Measurements from ENCODE around the gene RSAD2. TPM values are rescaled to one million over a fixed set of nuclear protein-coding genes. Genes with fewer than 3 reads are reported as not detected.

RSAD2 gene
- total RNA-seq, 1 experiment from 2014 or later: 0.18 TPM

DNA sequence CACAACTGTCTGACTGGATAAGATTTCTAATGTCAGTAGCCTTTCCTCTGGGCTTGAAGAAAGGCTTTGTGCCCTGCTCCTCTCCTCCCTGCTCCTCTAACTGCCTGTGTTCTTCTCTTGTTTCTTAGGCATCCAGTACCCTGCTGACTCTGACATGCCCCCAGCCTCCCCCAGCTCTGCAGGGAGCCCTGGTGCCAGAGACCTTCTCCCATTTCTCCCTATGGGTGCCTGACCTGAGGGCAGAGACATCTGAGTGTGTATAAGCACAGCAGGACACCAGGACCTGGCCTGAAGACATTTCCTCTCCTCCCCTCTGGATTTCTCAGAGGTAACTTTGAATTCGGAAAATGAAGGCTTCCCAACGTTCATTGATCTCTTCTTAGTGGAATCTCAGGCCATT lies 63.2 kb downstream of the RSAD2 start:
- CTCF ChIA-PET: no interaction called here
- no TSS peak for BruUV-seq (replicated peaks)
- Mint-ChIP-seq H3K36me3 (ENCODE audit: insufficient read depth, unreplicated experiment) (no peaks in the 10 kb centered on the region), H3K4me3 (ENCODE audit: unreplicated experiment) (no peak overlapping the region), H3K27ac (ENCODE audit: unreplicated experiment) (no peak overlapping the region), H3K4me1 (ENCODE audit: low read depth, unreplicated experiment) (no peaks in the 10 kb centered on the region), H3K9me3 (ENCODE audit: unreplicated experiment) (no peaks in the 10 kb centered on the region), H3K27me3 (ENCODE audit: insufficient read depth, unreplicated experiment) (no peaks in the 10 kb centered on the region)
- TF ChIP-seq CTCF (IDR thresholded peaks at IDR 0.05; ENCODE audit: insufficient read depth in 1 of 2, low read depth in 1 of 2, low read length in 1 of 2, severe bottlenecking in 1 of 2, unreplicated experiment in 1 of 2): no peak
- no peaks in the 10 kb centered on the region for H3K36me3 ChIP-seq (ENCODE audit: control insufficient read depth, insufficient read depth, low read length)
- H3K4me1 ChIP-seq: no peaks in the 10 kb centered on the region
- intact Hi-C loops (cut with micrococcal nuclease; ENCODE audit: unreplicated experiment): no loop called here
- POLR2A ChIA-PET: no interaction called here
- no peaks in the 10 kb centered on the region for H3K27me3 ChIP-seq (replicated peaks; ENCODE audit: control insufficient read depth, insufficient read depth, low read length)
- no peak overlapping the region for H3K4me3 ChIP-seq (ENCODE audit: low read depth, low read length)
- no peak for DNase-seq
- no peaks in the 10 kb centered on the region for H3K9me3 ChIP-seq

DNA sequence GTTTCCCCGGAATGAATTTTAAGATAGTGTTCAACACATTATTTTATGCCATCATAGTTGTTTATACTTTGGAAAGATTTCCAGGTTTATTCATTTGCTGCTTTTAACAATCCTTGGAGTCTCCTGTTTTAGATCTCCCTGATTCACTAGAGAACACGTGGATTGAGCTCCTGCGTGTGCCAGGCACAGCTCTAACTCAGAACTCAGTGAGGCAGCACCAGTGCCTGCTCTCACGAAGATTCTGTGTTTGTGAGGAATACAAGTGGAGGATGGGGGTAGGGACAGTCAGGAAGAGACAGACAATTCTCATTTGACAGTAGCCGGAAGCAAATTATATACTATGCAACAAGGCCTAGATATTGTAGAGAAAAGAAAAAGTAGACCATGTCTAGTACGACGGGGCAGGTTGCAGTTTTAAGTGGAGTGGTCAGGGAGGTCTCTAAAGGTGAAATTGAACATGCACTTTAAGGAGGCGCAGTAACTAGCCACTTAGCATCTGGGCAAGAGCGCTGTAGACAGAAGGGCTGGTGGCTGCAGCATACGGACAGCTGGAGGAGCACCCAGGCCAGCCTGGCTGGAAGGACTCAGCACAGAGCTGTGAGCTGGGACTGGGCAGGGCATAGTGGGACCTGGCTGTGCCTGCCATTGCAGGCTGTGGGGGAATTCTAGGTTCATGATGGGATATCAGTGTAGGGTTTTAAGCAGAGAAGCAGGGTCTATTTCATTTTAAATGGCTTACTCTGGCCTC lies 63.9 kb downstream of the RSAD2 start:
- BruUV-seq (replicated peaks): no TSS peak
- H3K36me3 ChIP-seq (ENCODE audit: control insufficient read depth, insufficient read depth, low read length): no peaks in the 10 kb centered on the region
- Mint-ChIP-seq H3K9me3 (ENCODE audit: unreplicated experiment) (no peaks in the 10 kb centered on the region), H3K4me3 (ENCODE audit: unreplicated experiment) (no peak overlapping the region), H3K36me3 (ENCODE audit: insufficient read depth, unreplicated experiment) (no peaks in the 10 kb centered on the region), H3K4me1 (ENCODE audit: low read depth, unreplicated experiment) (no peaks in the 10 kb centered on the region), H3K27me3 (ENCODE audit: insufficient read depth, unreplicated experiment) (no peaks in the 10 kb centered on the region), H3K27ac (ENCODE audit: unreplicated experiment) (no peak overlapping the region)
- TF ChIP-seq CTCF (IDR thresholded peaks at IDR 0.05; ENCODE audit: insufficient read depth in 1 of 2, low read depth in 1 of 2, low read length in 1 of 2, severe bottlenecking in 1 of 2, unreplicated experiment in 1 of 2): no peak
- H3K27me3 ChIP-seq (replicated peaks; ENCODE audit: control insufficient read depth, insufficient read depth, low read length): no peaks in the 10 kb centered on the region
- no peak overlapping the region for H3K4me3 ChIP-seq (ENCODE audit: low read depth, low read length)
- no peaks in the 10 kb centered on the region for H3K9me3 ChIP-seq
- CTCF ChIA-PET: no interaction called here
- H3K4me1 ChIP-seq: no peaks in the 10 kb centered on the region
- no peak for DNase-seq
- POLR2A ChIA-PET: no interaction called here
- intact Hi-C loops (cut with micrococcal nuclease; ENCODE audit: unreplicated experiment): no loop called here

DNA sequence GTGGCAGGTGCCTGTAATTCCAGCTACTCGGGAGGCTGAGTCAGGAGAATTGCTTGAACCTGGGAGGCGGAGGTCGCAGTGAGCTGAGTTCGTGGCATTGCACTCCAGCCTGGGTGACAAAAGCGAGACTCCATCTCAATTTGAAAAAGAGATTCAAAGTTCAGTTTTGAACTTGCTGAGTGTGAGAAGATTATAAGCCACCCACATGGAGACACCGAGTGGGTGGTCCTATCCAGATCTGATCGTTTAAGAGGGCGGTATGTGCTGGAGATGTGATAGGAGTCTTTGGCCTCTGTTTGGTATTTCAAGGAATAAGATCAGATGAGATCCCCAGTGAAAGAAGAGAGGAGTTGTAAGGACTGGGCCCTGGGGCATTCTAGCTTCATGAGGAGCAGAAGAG lies 65.3 kb downstream of the RSAD2 start:
- Mint-ChIP-seq H3K27ac (ENCODE audit: unreplicated experiment) (no peak overlapping the region), H3K9me3 (ENCODE audit: unreplicated experiment) (no peaks in the 10 kb centered on the region), H3K4me1 (ENCODE audit: low read depth, unreplicated experiment) (no peaks in the 10 kb centered on the region), H3K36me3 (ENCODE audit: insufficient read depth, unreplicated experiment) (no peaks in the 10 kb centered on the region), H3K4me3 (ENCODE audit: unreplicated experiment) (no peak overlapping the region), H3K27me3 (ENCODE audit: insufficient read depth, unreplicated experiment) (no peaks in the 10 kb centered on the region)
- H3K9me3 ChIP-seq: no peaks in the 10 kb centered on the region
- ChIA-PET POLR2A (no interaction called here), CTCF (no interaction called here)
- TF ChIP-seq CTCF (IDR thresholded peaks at IDR 0.05; ENCODE audit: insufficient read depth in 1 of 2, low read depth in 1 of 2, low read length in 1 of 2, severe bottlenecking in 1 of 2, unreplicated experiment in 1 of 2): no peak
- no TSS peak for BruUV-seq (replicated peaks)
- intact Hi-C loops (cut with micrococcal nuclease; ENCODE audit: unreplicated experiment): no loop called here
- no peak for DNase-seq
- no peaks in the 10 kb centered on the region for H3K27me3 ChIP-seq (replicated peaks; ENCODE audit: control insufficient read depth, insufficient read depth, low read length)
- no peak overlapping the region for H3K4me3 ChIP-seq (ENCODE audit: low read depth, low read length)
- H3K36me3 ChIP-seq (ENCODE audit: control insufficient read depth, insufficient read depth, low read length): no peaks in the 10 kb centered on the region
- H3K4me1 ChIP-seq: no peaks in the 10 kb centered on the region

Measured in Caco-2 (cell line).